WTC11 (cell line): ENCODE data around the gene MAP6D1. TPM values are rescaled to one million over a fixed set of nuclear protein-coding genes. Genes with fewer than 3 reads are reported as not detected.

Experiments
- ATAC-seq: fragments of 200-7000 bp; cut with Tn5 transposase; 2 replicates; pipeline ENCODE4 v1.10.0; 2021; ENCODE audit warnings: mild to moderate bottlenecking, moderate library complexity
- CTCF ChIA-PET: fragments of 300-600 bp; sonication (Branson Sonifier 250); formaldehyde crosslinking; loops from one replicate; lab custom pipeline; 2021; ENCODE audit warnings: antibody characterized with exemption; lab: Charles Lee
- POLR2A ChIA-PET: fragments of 350-600 bp; sonication (Branson Sonifier 250); formaldehyde crosslinking; loops from one replicate; lab custom pipeline; 2021; ENCODE audit warnings: antibody characterized with exemption; lab: Charles Lee
- DNase-seq: peaks from one replicate; pipeline ENCODE4 v3.0.0; 2021; ENCODE audit warnings: low spot score
- H3K27ac Mint-ChIP-seq: 2 replicates; pipeline ENCODE4 v1.8.0; 2021; ENCODE audit warnings: mixed read lengths
- H3K27me3 Mint-ChIP-seq: 2 replicates; pipeline ENCODE4 v1.8.0; 2021; ENCODE audit warnings: low read depth, mild to moderate bottlenecking, moderate library complexity, mixed read lengths
- H3K36me3 Mint-ChIP-seq: 2 replicates; pipeline ENCODE4 v1.8.0; 2021; ENCODE audit warnings: mixed read lengths
- H3K4me1 Mint-ChIP-seq: 2 replicates; pipeline ENCODE4 v1.8.0; 2022; ENCODE audit warnings: mixed read lengths
- H3K4me3 Mint-ChIP-seq: 2 replicates; pipeline ENCODE4 v1.8.0; 2021; ENCODE audit warnings: mild to moderate bottlenecking, moderate library complexity, mixed read lengths
- H3K9me3 Mint-ChIP-seq: 2 replicates; pipeline ENCODE4 v1.8.0; 2021; ENCODE audit warnings: mixed read lengths
- AR ChIP-seq: fragments of 250-450 bp; sonication (Bioruptor Pico); IDR thresholded peaks from 2 replicates; pipeline ENCODE4 v1.9.0; 2021; ENCODE audit warnings: mild to moderate bottlenecking
- CREM ChIP-seq: sonication (generic); formaldehyde crosslinking; IDR thresholded peaks from 2 replicates; pipeline ENCODE4 v1.8.1; 2022; ENCODE audit warnings: mild to moderate bottlenecking, missing genetic modification reagents, moderate library complexity
- HMGA2 ChIP-seq: fragments of 250-450 bp; sonication (Bioruptor Pico); IDR thresholded peaks from 2 replicates; pipeline ENCODE4 v1.4.0; 2021; ENCODE audit warnings: mild to moderate bottlenecking, moderate library complexity
- MAX ChIP-seq: sonication (generic); formaldehyde crosslinking; IDR thresholded peaks from 2 replicates; pipeline ENCODE4 v1.8.0; 2022; ENCODE audit warnings: mild to moderate bottlenecking, missing genetic modification reagents
- OVOL2 ChIP-seq: fragments of 250-450 bp; sonication (Bioruptor Pico); IDR thresholded peaks from 2 replicates; pipeline ENCODE4 v1.9.0; 2021; ENCODE audit warnings: mild to moderate bottlenecking, borderline replicate concordance
- SP1 ChIP-seq: sonication (generic); formaldehyde crosslinking; conservative IDR thresholded peaks from 2 replicates; pipeline ENCODE4 v1.8.1; 2022; ENCODE audit warnings: missing genetic modification reagents
- ZNF121 ChIP-seq: sonication (generic); formaldehyde crosslinking; IDR thresholded peaks from 2 replicates; pipeline ENCODE4 v1.8.0; 2023; ENCODE audit warnings: missing genetic modification reagents
- ZNF219 ChIP-seq: sonication (generic); formaldehyde crosslinking; IDR thresholded peaks from 2 replicates; pipeline ENCODE4 v1.8.0; 2023; ENCODE audit warnings: missing genetic modification reagents, mild to moderate bottlenecking, borderline replicate concordance
- total RNA-seq: library from RNA; stranded (reverse); gene quantifications from 3 replicates; pipeline ENCODE4 v1.2.3, GENCODE V29; 2021
- TF ChIP-seq, protein P1 (sequence below): fragments of 200-600 bp; IDR thresholded peaks from 2 replicates; pipeline ENCODE4 v1.8.0; 2022; ENCODE audit warnings: antibody characterized with exemption
- TF ChIP-seq, protein P2 (sequence below): sonication (generic); formaldehyde crosslinking; IDR thresholded peaks from 2 replicates; pipeline ENCODE4 v1.8.1; 2023; ENCODE audit warnings: mild to moderate bottlenecking, missing genetic modification reagents

MAP6D1 gene
- total RNA-seq, 1 experiment from 2014 or later, result 6.3 TPM

- TF ChIP-seq, protein P1, sequence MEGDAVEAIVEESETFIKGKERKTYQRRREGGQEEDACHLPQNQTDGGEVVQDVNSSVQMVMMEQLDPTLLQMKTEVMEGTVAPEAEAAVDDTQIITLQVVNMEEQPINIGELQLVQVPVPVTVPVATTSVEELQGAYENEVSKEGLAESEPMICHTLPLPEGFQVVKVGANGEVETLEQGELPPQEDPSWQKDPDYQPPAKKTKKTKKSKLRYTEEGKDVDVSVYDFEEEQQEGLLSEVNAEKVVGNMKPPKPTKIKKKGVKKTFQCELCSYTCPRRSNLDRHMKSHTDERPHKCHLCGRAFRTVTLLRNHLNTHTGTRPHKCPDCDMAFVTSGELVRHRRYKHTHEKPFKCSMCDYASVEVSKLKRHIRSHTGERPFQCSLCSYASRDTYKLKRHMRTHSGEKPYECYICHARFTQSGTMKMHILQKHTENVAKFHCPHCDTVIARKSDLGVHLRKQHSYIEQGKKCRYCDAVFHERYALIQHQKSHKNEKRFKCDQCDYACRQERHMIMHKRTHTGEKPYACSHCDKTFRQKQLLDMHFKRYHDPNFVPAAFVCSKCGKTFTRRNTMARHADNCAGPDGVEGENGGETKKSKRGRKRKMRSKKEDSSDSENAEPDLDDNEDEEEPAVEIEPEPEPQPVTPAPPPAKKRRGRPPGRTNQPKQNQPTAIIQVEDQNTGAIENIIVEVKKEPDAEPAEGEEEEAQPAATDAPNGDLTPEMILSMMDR, result peak; percentile 61
- TF ChIP-seq CREM, result no peak
- peak; percentile 99 for TF ChIP-seq ZNF121 (CRISPR knock-in tag)
- ATAC-seq, result peak; percentile 94
- ChIA-PET CTCF (interaction anchor here (0.6 to 1.8 kb wide), 31 partner anchors 8 to 296 kb away, joined by 3 to 15 read pairs (median 4); partner anchors contain the start of genes KLHL24 and PARL), POLR2A (no interaction called here)
- Mint-ChIP-seq H3K4me1 (0 out of 2 replicates have a peak, but pooled peaks cover 3% of the 10 kb centered on the region), H3K36me3 (peaks cover 35% of the 10 kb centered on the region), H3K27ac (no peak overlapping the region), H3K9me3 (no peaks in the 10 kb centered on the region), H3K27me3 (no peaks in the 10 kb centered on the region), H3K4me3 (no peak overlapping the region)
- DNase-seq, result peak; percentile 80
These were observed 58.4 kb downstream of the MAP6D1 start for GRCh38 chr3:183766745-183767606.

DNA sequence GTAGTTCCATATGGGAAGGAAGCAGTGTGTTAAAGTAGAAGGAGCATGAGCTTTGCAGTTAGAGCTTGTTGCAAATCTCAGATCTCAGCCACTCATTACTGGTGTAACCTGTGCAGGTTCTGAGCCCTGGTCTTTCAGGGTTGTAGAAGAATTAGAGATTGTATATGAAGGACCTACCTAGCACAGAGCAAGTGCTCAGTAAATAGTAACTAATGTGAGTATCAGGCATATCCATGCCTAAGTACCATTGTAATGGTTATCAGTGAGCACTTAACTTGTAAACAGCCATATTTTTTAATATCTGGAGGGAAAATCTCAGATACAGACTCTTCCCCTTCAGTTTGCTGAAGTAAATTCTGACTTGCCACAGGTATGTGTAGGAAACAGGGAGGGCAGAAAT, 59.3 kb downstream of the MAP6D1 start:
- TF ChIP-seq, protein P2, sequence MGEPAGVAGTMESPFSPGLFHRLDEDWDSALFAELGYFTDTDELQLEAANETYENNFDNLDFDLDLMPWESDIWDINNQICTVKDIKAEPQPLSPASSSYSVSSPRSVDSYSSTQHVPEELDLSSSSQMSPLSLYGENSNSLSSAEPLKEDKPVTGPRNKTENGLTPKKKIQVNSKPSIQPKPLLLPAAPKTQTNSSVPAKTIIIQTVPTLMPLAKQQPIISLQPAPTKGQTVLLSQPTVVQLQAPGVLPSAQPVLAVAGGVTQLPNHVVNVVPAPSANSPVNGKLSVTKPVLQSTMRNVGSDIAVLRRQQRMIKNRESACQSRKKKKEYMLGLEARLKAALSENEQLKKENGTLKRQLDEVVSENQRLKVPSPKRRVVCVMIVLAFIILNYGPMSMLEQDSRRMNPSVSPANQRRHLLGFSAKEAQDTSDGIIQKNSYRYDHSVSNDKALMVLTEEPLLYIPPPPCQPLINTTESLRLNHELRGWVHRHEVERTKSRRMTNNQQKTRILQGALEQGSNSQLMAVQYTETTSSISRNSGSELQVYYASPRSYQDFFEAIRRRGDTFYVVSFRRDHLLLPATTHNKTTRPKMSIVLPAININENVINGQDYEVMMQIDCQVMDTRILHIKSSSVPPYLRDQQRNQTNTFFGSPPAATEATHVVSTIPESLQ (CRISPR knock-in tag), result no peak
- TF ChIP-seq AR (CRISPR knock-in tag), result no peak
- TF ChIP-seq ZNF219 (CRISPR knock-in tag), result no peak
- TF ChIP-seq SP1 (CRISPR knock-in tag), result no peak
- no peak for TF ChIP-seq OVOL2
- no peak for TF ChIP-seq HMGA2
- no peak for TF ChIP-seq MAX (CRISPR knock-in tag)
- DNase-seq, result no peak
- Mint-ChIP-seq H3K36me3 (peaks cover 38% of the 10 kb centered on the region), H3K4me3 (no peak overlapping the region), H3K27ac (peak overlapping the region; percentile 72), H3K4me1 (0 out of 2 replicates have a peak, but pooled peaks cover 3% of the 10 kb centered on the region), H3K9me3 (no peaks in the 10 kb centered on the region), H3K27me3 (no peaks in the 10 kb centered on the region)
- ChIA-PET CTCF (interaction anchor here (1.6 to 1.8 kb wide), 2 partner anchors 182 to 287 kb away, joined by 3 to 15 read pairs; no protein-coding TSS in a partner anchor), POLR2A (no interaction called here)
- ATAC-seq, result no peak

Other genes starting within 250 kb of the MAP6D1 start
- 33.1 to 35.3 TPM (median 33.9 TPM) in 3 replicates for gene KLHL24, start 190.0 kb downstream of the MAP6D1 start, total RNA-seq
- 42.5 to 52.7 TPM (median 49.3 TPM) in 3 replicates for gene YEATS2, start 127.8 kb downstream of the MAP6D1 start, total RNA-seq
- gene PARL, start 59.3 kb upstream of the MAP6D1 start, total RNA-seq, result 71.3 to 93.5 TPM (median 74.3 TPM) in 3 replicates
- 29.1 to 35.2 TPM (median 31.1 TPM) in 3 replicates for gene ABCC5, start 192.3 kb upstream of the MAP6D1 start, total RNA-seq
- not detected in 3 replicates for gene HTR3D, start 206.2 kb upstream of the MAP6D1 start, total RNA-seq
- gene HTR3C, start 227.5 kb upstream of the MAP6D1 start, total RNA-seq, result not detected in 3 replicates